ENCODE data around the gene LHFPL6.
A peak's percentile ranks its signal among the peaks of the same experiment; 100 is the strongest.

Gene LHFPL6

DNA sequence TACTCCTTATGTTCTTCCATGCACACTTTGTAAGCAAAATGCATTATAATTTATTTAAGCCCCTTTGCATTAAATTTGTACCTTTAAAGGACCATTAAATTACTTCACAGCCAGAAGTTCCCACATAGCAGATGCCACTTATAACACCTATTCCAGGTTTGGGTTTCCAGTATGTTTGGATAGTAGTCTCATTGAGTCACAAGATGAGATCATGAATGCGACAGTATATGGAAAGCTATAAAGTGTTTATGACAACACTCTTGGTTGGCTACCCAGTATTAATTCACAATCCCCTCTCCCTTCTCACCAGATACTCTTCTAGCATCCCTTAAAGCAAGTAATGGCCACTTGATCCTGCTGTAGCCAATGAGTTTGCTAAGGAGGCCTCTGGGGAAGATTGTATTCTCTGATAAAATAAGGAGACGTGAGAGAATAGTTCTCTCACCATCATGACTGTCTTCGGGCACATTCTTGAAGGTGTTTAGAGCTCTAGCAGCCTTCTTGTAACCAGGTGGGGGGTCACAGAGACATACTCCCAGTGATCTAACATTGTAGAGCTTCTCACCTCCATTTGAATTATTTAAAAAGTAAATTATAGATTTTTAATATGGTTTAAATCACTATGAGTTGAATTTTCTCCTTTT lies 2.8 kb upstream of the LHFPL6 start:
- no peak for DNase-seq (ENCODE audit: extremely low spot score)
- CTCF ChIA-PET = interaction anchor here (0.6 to 1.9 kb wide), 3 partner anchors 10 to 408 kb away, joined by 3 to 14 read pairs (median 4); no protein-coding TSS in a partner anchor
- POLR2A ChIA-PET = no interaction called here
- no peak for TF ChIP-seq ARNT (IDR thresholded peaks at IDR 0.05)
- TF ChIP-seq NFRKB (IDR thresholded peaks at IDR 0.05) = no peak
- TF ChIP-seq SUZ12 (IDR thresholded peaks at IDR 0.05) = no peak
- TF ChIP-seq ELF4 (IDR thresholded peaks at IDR 0.05) = no peak
- no peak for TF ChIP-seq LEF1 (IDR thresholded peaks at IDR 0.05; ENCODE audit: borderline replicate concordance)
- no peak for TF ChIP-seq TARDBP (IDR thresholded peaks at IDR 0.05)
- no peak for TF ChIP-seq BHLHE40 (IDR thresholded peaks at IDR 0.05; ENCODE audit: borderline replicate concordance)

DNA sequence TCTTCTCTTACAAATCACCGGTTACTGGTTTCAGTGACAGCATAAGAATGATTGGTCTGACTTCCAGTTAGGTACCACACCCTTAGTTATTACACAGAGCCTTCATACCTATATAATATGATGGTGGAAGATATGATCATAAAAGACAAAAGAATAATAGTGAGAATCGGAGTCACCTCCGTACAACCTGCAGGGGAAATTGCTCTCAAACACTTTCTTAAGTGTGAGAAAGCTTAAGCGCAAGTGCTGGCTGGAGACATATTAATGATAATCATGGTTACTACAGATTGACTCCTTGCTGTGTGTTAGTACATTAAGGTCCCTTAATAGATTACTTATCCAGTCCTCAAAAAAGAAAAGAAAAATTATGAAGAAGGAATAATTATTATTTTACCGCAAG lies 1.8 kb upstream of the LHFPL6 start:
- DNase-seq (ENCODE audit: extremely low spot score) = no peak
- POLR2A ChIA-PET = no interaction called here

DNA sequence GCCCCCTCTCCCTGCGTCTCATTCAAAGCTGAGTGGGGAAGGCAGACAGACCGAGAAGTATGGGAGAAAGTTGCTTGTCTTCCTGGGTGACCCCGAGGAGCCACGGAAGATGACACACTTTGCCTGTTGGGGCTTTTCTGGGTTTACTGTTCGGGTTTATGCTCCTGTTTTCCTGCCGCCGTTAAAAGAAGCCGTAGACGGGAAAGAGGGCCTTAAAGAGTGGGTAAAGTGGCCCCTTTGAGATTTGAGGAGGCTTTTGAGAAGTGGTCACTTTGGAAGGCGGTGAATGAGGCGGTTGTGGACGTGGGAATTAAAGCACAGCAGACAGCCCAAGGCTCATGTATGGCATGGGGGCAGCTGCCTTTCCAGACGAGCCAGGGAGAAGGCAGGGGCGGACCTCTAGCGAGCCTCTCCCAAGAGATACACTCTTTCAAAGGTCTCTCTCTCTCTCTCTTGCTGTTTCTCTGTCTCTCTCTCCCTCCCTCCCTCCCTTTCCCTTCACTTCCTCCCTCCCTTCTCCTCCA lies 493 bp upstream of the LHFPL6 start:
- POLR2A ChIA-PET = interaction anchor here (1.6 kb wide), 1 partner anchor 9 kb away, joined by 3 read pairs; no protein-coding TSS in a partner anchor
- DNase-seq (ENCODE audit: extremely low spot score) = no peak
- CTCF ChIA-PET = interaction anchor here (0.9 kb wide), 1 partner anchor 9 kb away, joined by 3 read pairs; no protein-coding TSS in a partner anchor
- TF ChIP-seq NFRKB (IDR thresholded peaks at IDR 0.05) (no peak), ZNF384 (IDR thresholded peaks at IDR 0.05) (no peak)

More for the DNA sequence above, 1.8 kb upstream of the LHFPL6 start:
- TF ChIP-seq BHLHE40 (IDR thresholded peaks at IDR 0.05; ENCODE audit: borderline replicate concordance) (no peak), FOXK2 (IDR thresholded peaks at IDR 0.05) (no peak), NFRKB (IDR thresholded peaks at IDR 0.05) (no peak), HDGF (IDR thresholded peaks at IDR 0.05; ENCODE audit: borderline replicate concordance) (no peak), LEF1 (IDR thresholded peaks at IDR 0.05; ENCODE audit: borderline replicate concordance) (no peak), L3MBTL2 (conservative IDR thresholded peaks at IDR 0.05) (no peak), FOXM1 (IDR thresholded peaks at IDR 0.05; ENCODE audit: borderline replicate concordance) (no peak), SP1 (IDR thresholded peaks at IDR 0.05) (no peak), CTBP1 (IDR thresholded peaks at IDR 0.05; ENCODE audit: borderline replicate concordance) (no peak), SUZ12 (IDR thresholded peaks at IDR 0.05) (no peak), TARDBP (IDR thresholded peaks at IDR 0.05) (no peak), ELF4 (IDR thresholded peaks at IDR 0.05) (no peak), ZNF384 (IDR thresholded peaks at IDR 0.05) (no peak), FOXA1 (IDR thresholded peaks at IDR 0.05) (no peak), ARNT (IDR thresholded peaks at IDR 0.05) (no peak)
- TF ChIP-seq, protein P1, sequence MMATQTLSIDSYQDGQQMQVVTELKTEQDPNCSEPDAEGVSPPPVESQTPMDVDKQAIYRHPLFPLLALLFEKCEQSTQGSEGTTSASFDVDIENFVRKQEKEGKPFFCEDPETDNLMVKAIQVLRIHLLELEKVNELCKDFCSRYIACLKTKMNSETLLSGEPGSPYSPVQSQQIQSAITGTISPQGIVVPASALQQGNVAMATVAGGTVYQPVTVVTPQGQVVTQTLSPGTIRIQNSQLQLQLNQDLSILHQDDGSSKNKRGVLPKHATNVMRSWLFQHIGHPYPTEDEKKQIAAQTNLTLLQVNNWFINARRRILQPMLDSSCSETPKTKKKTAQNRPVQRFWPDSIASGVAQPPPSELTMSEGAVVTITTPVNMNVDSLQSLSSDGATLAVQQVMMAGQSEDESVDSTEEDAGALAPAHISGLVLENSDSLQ (IDR thresholded peaks at IDR 0.05) = no peak
- CTCF ChIA-PET = interaction anchor here (1.9 kb wide), 1 partner anchor 12 kb away, joined by 14 read pairs; no protein-coding TSS in a partner anchor

DNA sequence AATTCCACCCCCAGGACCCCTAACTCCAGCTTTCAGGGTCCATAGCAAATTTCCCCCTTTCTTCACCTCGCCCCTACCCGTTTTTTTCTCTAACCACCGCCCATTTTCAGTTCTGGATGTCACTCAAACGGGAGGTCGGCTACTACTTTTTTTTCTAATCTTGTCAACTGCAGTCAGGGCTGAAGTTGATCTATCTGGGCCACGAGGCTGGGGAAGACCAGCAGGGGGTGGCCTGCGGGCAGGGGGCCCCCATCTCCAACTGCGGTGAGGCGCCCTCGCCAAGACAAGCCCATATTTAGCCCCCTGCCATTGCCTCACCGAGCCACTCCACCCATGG lies 748 bp downstream of the LHFPL6 start:
- no peak for DNase-seq (ENCODE audit: extremely low spot score)
- POLR2A ChIA-PET = interaction anchor here (0.5 kb wide), 1 partner anchor 262 kb away, joined by 3 read pairs; no protein-coding TSS in a partner anchor
- TF ChIP-seq HDGF (IDR thresholded peaks at IDR 0.05; ENCODE audit: borderline replicate concordance) (no peak), L3MBTL2 (conservative IDR thresholded peaks at IDR 0.05) (no peak), ZNF384 (IDR thresholded peaks at IDR 0.05) (peak; percentile 83)
- TF ChIP-seq, protein P1 (IDR thresholded peaks at IDR 0.05) = peak; percentile 96
- CTCF ChIA-PET = interaction anchor here (0.6 to 0.7 kb wide), 2 partner anchors 73 to 183 kb away, joined by 3 read pairs; no protein-coding TSS in a partner anchor

DNA sequence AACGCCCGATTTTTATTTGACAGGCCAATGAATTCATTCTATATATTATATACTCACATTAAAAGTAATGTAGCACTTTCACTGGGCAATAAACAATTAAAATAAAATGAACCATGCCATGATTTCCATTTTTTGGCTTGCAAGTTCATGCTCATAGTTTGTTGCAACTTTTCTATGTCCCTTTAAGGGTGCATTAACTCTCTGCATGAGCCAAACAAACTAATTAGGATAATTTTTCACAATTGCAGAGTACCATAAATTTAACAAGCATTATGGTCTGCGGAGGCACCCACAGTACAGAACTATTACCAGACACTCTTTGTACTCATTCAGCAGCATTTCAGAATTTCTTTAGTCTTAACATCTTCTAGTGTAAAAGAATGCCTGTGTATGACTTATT lies 1.4 kb downstream of the LHFPL6 start:
- CTCF ChIA-PET = no interaction called here
- TF ChIP-seq SUZ12 (IDR thresholded peaks at IDR 0.05) (no peak), NFRKB (IDR thresholded peaks at IDR 0.05) (no peak), ELF4 (IDR thresholded peaks at IDR 0.05) (no peak), CTBP1 (IDR thresholded peaks at IDR 0.05; ENCODE audit: borderline replicate concordance) (no peak), ZNF384 (IDR thresholded peaks at IDR 0.05) (no peak), FOXA1 (IDR thresholded peaks at IDR 0.05) (no peak), BHLHE40 (IDR thresholded peaks at IDR 0.05; ENCODE audit: borderline replicate concordance) (no peak), FOXK2 (IDR thresholded peaks at IDR 0.05) (no peak), SP1 (IDR thresholded peaks at IDR 0.05) (no peak), HDGF (IDR thresholded peaks at IDR 0.05; ENCODE audit: borderline replicate concordance) (no peak), ARNT (IDR thresholded peaks at IDR 0.05) (no peak)
- TF ChIP-seq, protein P1 (IDR thresholded peaks at IDR 0.05) = no peak
- POLR2A ChIA-PET = no interaction called here
- DNase-seq (ENCODE audit: extremely low spot score) = no peak

DNA sequence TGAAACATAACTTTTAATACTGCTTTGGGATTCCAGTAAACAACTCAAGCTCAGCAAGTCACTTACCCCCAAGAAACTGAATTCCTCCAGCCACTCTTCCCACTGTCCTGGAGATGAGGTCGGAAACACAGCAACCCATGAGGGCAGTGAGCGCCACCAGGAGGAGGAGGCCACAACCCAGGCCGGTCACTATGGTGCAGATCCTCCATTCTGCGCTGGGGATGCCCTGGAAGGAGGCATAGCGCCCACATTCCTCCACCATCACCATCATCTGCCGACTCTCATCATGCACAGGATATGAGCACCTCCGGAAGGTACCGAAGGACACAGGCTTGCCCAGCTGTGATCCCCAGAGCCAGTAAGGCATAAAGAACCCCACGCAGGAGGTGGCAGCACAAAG lies 2.2 kb downstream of the LHFPL6 start:
- POLR2A ChIA-PET = no interaction called here
- no peak for DNase-seq (ENCODE audit: extremely low spot score)
- TF ChIP-seq SUZ12 (IDR thresholded peaks at IDR 0.05) (no peak), FOXA1 (IDR thresholded peaks at IDR 0.05) (no peak), CTBP1 (IDR thresholded peaks at IDR 0.05; ENCODE audit: borderline replicate concordance) (no peak), SP1 (IDR thresholded peaks at IDR 0.05) (no peak), BHLHE40 (IDR thresholded peaks at IDR 0.05; ENCODE audit: borderline replicate concordance) (no peak), ARNT (IDR thresholded peaks at IDR 0.05) (no peak), LEF1 (IDR thresholded peaks at IDR 0.05; ENCODE audit: borderline replicate concordance) (no peak), TARDBP (IDR thresholded peaks at IDR 0.05) (no peak), FOXK2 (IDR thresholded peaks at IDR 0.05) (no peak), HDGF (IDR thresholded peaks at IDR 0.05; ENCODE audit: borderline replicate concordance) (no peak), NFRKB (IDR thresholded peaks at IDR 0.05) (no peak), ELF4 (IDR thresholded peaks at IDR 0.05) (no peak), FOXM1 (IDR thresholded peaks at IDR 0.05; ENCODE audit: borderline replicate concordance) (no peak), ZNF384 (IDR thresholded peaks at IDR 0.05) (no peak), L3MBTL2 (conservative IDR thresholded peaks at IDR 0.05) (no peak)
- TF ChIP-seq, protein P1 (IDR thresholded peaks at IDR 0.05) = no peak
- CTCF ChIA-PET = interaction anchor here (0.9 kb wide), 1 partner anchor 182 kb away, joined by 3 read pairs; no protein-coding TSS in a partner anchor

Measured in HEK293T (cell line).